HepG2 (cell line): ENCODE data around the gene SRP68. TPM values are rescaled to one million over a fixed set of nuclear protein-coding genes. Genes with fewer than 3 reads are reported as not detected.

Experiments
- FOXJ3 ChIP-seq: sonication (generic); formaldehyde crosslinking; IDR thresholded peaks from 2 replicates; pipeline ENCODE4 v1.4.0; 2020; ENCODE audit warnings: missing genetic modification reagents, mild to moderate bottlenecking, borderline replicate concordance
- MIER2 ChIP-seq: IDR thresholded peaks from 2 replicates; pipeline ENCODE4 v1.6.1; 2016; ENCODE audit warnings: missing biosample characterization, missing genetic modification reagents
- NCOR1 ChIP-seq: fragments of 200-600 bp; sonication (generic); IDR thresholded peaks from 2 replicates; pipeline ENCODE4 v1.7.0; 2017; ENCODE audit warnings: antibody characterized with exemption, low read length, borderline replicate concordance
- RBAK ChIP-seq: sonication (generic); formaldehyde crosslinking; IDR thresholded peaks from 2 replicates; pipeline ENCODE4 v1.5.1; 2020; ENCODE audit warnings: mild to moderate bottlenecking, missing genetic modification reagents
- SMARCC2 ChIP-seq: fragments of 450-650 bp; IDR thresholded peaks from 2 replicates; pipeline ENCODE4 v1.6.1; 2017; ENCODE audit warnings: antibody characterized with exemption, mild to moderate bottlenecking
- SRF ChIP-seq: IDR thresholded peaks from 2 replicates; pipeline ENCODE4 v1.6.1; 2011; ENCODE audit warnings: mild to moderate bottlenecking, low read depth, low read length, moderate library complexity
- TGIF2 ChIP-seq: IDR thresholded peaks from 2 replicates; pipeline ENCODE4 v1.6.1; 2016; ENCODE audit warnings: control low read depth, missing compliant biosample characterization
- TRIM24 ChIP-seq: sonication (generic); formaldehyde crosslinking; IDR thresholded peaks from 2 replicates; pipeline ENCODE4 v1.8.0; 2022; ENCODE audit warnings: mild to moderate bottlenecking, missing genetic modification reagents
- ZFP41 ChIP-seq: sonication (generic); formaldehyde crosslinking; IDR thresholded peaks from 2 replicates; pipeline ENCODE4 v1.4.0; 2020; ENCODE audit warnings: mild to moderate bottlenecking, missing genetic modification reagents, borderline replicate concordance
- ZNF224 ChIP-seq: sonication (generic); formaldehyde crosslinking; IDR thresholded peaks from 2 replicates; pipeline ENCODE4 v1.5.0; 2020; ENCODE audit warnings: mild to moderate bottlenecking, missing genetic modification reagents
- ZNF282 ChIP-seq: fragments of 450-650 bp; IDR thresholded peaks from 2 replicates; pipeline ENCODE4 v1.6.1; 2018; ENCODE audit not compliant: partially characterized antibody
- ZNF329 ChIP-seq: sonication (generic); formaldehyde crosslinking; IDR thresholded peaks from 2 replicates; pipeline ENCODE4 v1.9.0; 2021; ENCODE audit warnings: low read depth, mild to moderate bottlenecking, missing genetic modification reagents
- ZNF552 ChIP-seq: sonication (generic); formaldehyde crosslinking; IDR thresholded peaks from 2 replicates; pipeline ENCODE4 v1.9.0; 2022; ENCODE audit warnings: missing genetic modification reagents, mild to moderate bottlenecking, borderline replicate concordance
- ZNF564 ChIP-seq: sonication (generic); formaldehyde crosslinking; IDR thresholded peaks from 2 replicates; pipeline ENCODE4 v1.8.1; 2023; ENCODE audit warnings: mild to moderate bottlenecking, missing genetic modification reagents
- ZNF772 ChIP-seq: sonication (generic); formaldehyde crosslinking; IDR thresholded peaks from 2 replicates; pipeline ENCODE4 v1.5.0; 2020; ENCODE audit warnings: mild to moderate bottlenecking, missing genetic modification reagents
- ZNF781 ChIP-seq: sonication (generic); formaldehyde crosslinking; IDR thresholded peaks from 2 replicates; pipeline ENCODE4 v1.5.1; 2020; ENCODE audit warnings: borderline replicate concordance, mild to moderate bottlenecking, missing genetic modification reagents; ENCODE audit errors: not compliant biosample characterization
- ZSCAN20 ChIP-seq: sonication (generic); formaldehyde crosslinking; IDR thresholded peaks from 2 replicates; pipeline ENCODE4 v1.4.0; 2020; ENCODE audit warnings: missing genetic modification reagents, mild to moderate bottlenecking, borderline replicate concordance
- polyA plus RNA-seq, 8 experiments: library from polyadenylated mRNA; depleted of rRNA in 3 of 8; stranded (reverse) in 7 of 8; unstranded in 1 of 8; fragments of >200 nt; fragmentation: Illumina TruSeq in 4 of 8; extraction: Trizol in 4 of 8; gene quantifications; 2 replicates each; pipeline versions ENCODE4 v1.2.1 to v1.2.3, GENCODE V29; 2011 to 2016; ENCODE audit warnings: low read depth in 4 of 8, missing spikeins in 1 of 8, mixed read lengths in 1 of 8; ENCODE audit not compliant: insufficient read depth in 1 of 8
- total RNA-seq, 5 experiments: library from RNA; depleted of rRNA; stranded (reverse); fragments of >200 nt; fragmentation: Illumina TruSeq; extraction: Trizol; gene quantifications; 2 replicates each; pipeline ENCODE4 v1.2.3, GENCODE V29; 2016; ENCODE audit warnings: low read depth in 1 of 5
- TF ChIP-seq, protein P1 (sequence below): sonication (generic); formaldehyde crosslinking; IDR thresholded peaks from 2 replicates; pipeline ENCODE4 v1.8.1; 2023; ENCODE audit warnings: mild to moderate bottlenecking, missing genetic modification reagents
- TF ChIP-seq, protein P2 (sequence below): sonication (generic); formaldehyde crosslinking; IDR thresholded peaks from 2 replicates; pipeline ENCODE4 v1.4.0; 2020; ENCODE audit warnings: missing genetic modification reagents, borderline replicate concordance
- TF ChIP-seq, protein P3 (sequence below): sonication (generic); formaldehyde crosslinking; IDR thresholded peaks from 2 replicates; pipeline ENCODE4 v1.4.0; 2020; ENCODE audit warnings: low read depth, missing genetic modification reagents

SRP68 gene
- total and polyA plus RNA-seq, 2 of the 13 experiments (the other 11 are each of a cell fraction or from before 2014, with no cell fraction given) = 39.8 to 74.3 TPM

DNA sequence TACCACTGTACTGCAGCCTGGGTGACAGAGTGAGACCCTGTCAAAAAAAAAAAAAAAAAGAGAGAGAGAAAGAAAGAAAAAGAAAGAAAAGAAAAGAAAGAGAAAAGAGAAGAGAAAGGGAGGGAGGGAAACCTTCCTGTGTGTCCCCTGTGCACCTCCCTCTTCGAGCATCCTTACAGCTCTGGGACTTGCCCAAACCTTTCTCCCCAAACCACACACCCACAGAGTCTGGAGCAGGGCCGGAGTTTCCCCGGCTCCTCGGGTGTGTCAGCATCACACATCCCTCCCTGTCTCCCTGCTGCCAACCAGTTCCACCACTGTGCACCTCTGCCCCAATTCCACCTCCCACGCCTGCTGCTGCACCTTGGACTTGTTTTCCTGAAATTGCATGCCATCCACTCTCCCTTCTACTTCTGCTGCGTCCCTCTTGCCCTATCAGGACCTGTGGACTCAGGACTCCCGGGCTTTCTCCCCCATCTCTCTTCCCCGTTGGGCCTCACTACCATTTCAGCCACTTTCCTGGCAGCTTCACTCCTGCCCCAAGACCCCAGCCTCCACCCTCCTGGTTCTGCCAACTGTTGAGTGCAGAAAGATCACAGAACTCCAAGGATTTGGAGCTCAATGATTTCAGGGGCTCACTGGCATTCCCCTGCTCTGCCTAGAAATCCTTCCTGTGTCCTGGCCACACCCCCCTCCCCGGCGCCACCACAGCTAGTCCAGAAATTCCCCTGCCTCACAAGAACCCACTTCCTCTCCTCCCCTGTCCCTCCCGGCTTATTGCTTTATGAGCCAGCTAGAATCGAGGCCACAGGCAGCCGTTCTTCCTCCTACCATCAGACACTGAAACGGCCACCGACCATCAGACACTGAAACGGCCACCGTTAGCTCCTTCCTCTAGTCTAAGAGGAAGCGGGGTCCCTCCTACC, 75.4 kb downstream of the SRP68 start (continued):
- TF ChIP-seq, protein P1, sequence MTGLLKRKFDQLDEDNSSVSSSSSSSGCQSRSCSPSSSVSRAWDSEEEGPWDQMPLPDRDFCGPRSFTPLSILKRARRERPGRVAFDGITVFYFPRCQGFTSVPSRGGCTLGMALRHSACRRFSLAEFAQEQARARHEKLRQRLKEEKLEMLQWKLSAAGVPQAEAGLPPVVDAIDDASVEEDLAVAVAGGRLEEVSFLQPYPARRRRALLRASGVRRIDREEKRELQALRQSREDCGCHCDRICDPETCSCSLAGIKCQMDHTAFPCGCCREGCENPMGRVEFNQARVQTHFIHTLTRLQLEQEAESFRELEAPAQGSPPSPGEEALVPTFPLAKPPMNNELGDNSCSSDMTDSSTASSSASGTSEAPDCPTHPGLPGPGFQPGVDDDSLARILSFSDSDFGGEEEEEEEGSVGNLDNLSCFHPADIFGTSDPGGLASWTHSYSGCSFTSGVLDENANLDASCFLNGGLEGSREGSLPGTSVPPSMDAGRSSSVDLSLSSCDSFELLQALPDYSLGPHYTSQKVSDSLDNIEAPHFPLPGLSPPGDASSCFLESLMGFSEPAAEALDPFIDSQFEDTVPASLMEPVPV = peak; percentile 78
- no peak for TF ChIP-seq ZNF282
- TF ChIP-seq ZNF224 (CRISPR knock-in tag) = no peak
- TF ChIP-seq ZNF552 = no peak
- TF ChIP-seq FOXJ3 = 0 out of 2 replicates have a peak, but pooled peaks have one; percentile 27
- TF ChIP-seq TGIF2 (CRISPR knock-in tag) = no peak
- TF ChIP-seq, protein P2, sequence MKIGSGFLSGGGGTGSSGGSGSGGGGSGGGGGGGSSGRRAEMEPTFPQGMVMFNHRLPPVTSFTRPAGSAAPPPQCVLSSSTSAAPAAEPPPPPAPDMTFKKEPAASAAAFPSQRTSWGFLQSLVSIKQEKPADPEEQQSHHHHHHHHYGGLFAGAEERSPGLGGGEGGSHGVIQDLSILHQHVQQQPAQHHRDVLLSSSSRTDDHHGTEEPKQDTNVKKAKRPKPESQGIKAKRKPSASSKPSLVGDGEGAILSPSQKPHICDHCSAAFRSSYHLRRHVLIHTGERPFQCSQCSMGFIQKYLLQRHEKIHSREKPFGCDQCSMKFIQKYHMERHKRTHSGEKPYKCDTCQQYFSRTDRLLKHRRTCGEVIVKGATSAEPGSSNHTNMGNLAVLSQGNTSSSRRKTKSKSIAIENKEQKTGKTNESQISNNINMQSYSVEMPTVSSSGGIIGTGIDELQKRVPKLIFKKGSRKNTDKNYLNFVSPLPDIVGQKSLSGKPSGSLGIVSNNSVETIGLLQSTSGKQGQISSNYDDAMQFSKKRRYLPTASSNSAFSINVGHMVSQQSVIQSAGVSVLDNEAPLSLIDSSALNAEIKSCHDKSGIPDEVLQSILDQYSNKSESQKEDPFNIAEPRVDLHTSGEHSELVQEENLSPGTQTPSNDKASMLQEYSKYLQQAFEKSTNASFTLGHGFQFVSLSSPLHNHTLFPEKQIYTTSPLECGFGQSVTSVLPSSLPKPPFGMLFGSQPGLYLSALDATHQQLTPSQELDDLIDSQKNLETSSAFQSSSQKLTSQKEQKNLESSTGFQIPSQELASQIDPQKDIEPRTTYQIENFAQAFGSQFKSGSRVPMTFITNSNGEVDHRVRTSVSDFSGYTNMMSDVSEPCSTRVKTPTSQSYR (CRISPR knock-in tag) = peak; percentile 53; the same call in 1 of the 2 replicates
- 0 out of 2 replicates have a peak, but pooled peaks have one; percentile 52 for TF ChIP-seq ZNF772 (CRISPR knock-in tag)
- TF ChIP-seq SRF = no peak
- 0 out of 2 replicates have a peak, but pooled peaks have one; percentile 31 for TF ChIP-seq RBAK
- TF ChIP-seq ZNF564 = peak; percentile 63; the same call in 1 of the 2 replicates
- TF ChIP-seq, protein P3, sequence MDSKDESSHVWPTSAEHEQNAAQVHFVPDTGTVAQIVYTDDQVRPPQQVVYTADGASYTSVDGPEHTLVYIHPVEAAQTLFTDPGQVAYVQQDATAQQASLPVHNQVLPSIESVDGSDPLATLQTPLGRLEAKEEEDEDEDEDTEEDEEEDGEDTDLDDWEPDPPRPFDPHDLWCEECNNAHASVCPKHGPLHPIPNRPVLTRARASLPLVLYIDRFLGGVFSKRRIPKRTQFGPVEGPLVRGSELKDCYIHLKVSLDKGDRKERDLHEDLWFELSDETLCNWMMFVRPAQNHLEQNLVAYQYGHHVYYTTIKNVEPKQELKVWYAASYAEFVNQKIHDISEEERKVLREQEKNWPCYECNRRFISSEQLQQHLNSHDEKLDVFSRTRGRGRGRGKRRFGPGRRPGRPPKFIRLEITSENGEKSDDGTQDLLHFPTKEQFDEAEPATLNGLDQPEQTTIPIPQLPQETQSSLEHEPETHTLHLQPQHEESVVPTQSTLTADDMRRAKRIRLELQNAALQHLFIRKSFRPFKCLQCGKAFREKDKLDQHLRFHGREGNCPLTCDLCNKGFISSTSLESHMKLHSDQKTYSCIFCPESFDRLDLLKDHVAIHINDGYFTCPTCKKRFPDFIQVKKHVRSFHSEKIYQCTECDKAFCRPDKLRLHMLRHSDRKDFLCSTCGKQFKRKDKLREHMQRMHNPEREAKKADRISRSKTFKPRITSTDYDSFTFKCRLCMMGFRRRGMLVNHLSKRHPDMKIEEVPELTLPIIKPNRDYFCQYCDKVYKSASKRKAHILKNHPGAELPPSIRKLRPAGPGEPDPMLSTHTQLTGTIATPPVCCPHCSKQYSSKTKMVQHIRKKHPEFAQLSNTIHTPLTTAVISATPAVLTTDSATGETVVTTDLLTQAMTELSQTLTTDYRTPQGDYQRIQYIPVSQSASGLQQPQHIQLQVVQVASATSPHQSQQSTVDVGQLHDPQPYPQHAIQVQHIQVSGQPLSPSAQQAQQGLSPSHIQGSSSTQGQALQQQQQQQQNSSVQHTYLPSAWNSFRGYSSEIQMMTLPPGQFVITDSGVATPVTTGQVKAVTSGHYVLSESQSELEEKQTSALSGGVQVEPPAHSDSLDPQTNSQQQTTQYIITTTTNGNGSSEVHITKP = 0 out of 2 replicates have a peak, but pooled peaks have one; percentile 67
- TF ChIP-seq SMARCC2 = no peak
- no peak for TF ChIP-seq ZFP41 (CRISPR knock-in tag)
- TF ChIP-seq ZNF329 (CRISPR knock-in tag) = no peak
- TF ChIP-seq ZSCAN20 (CRISPR knock-in tag) = 0 out of 2 replicates have a peak, but pooled peaks have one; percentile 51
- no peak; the same call in 1 of the 2 replicates for TF ChIP-seq MIER2 (CRISPR knock-in tag)
- no peak for TF ChIP-seq ZNF781 (CRISPR knock-in tag)
- no peak for TF ChIP-seq TRIM24 (CRISPR knock-in tag)
- peak; percentile 80; the same call in 1 of the 2 replicates for TF ChIP-seq NCOR1
